GM18508 (cell line): ENCODE data around the gene IGF2R.
"Not testable (repeated sequence)": the region's sequence is repeated elsewhere in the genome, so short reads cannot be mapped to it uniquely, and the experiment has no call there.

Experiments
- ATAC-seq: cut with Tn5 transposase; IDR thresholded peaks from one replicate; pipeline ENCODE4 v1.9.1; 2021; ENCODE audit warnings: moderate number of reproducible peaks; ENCODE audit not compliant: insufficient read depth, unreplicated experiment

The IGF2R gene

GRCh38 chr6:159995405-159995804 lies 26.5 kb downstream of the IGF2R start:
- ATAC-seq, result no peak

- ATAC-seq, result no peak
Observed at GRCh38 chr6:159996087-159996622, 27.3 kb downstream of the IGF2R start.

- ATAC-seq, result no peak
Observed at GRCh38 chr6:159996626-159997497, 28.0 kb downstream of the IGF2R start.

GRCh38 chr6:159997498-159998101 lies 28.7 kb downstream of the IGF2R start:
- ATAC-seq, result no peak

GRCh38 chr6:159998538-159998937 lies 29.7 kb downstream of the IGF2R start:
- no peak for ATAC-seq

GRCh38 chr6:159999240-159999671 lies 30.4 kb downstream of the IGF2R start:
- ATAC-seq, result no peak

- ATAC-seq, result no peak
Observed at GRCh38 chr6:160000280-160000704, 31.4 kb downstream of the IGF2R start.

GRCh38 chr6:160000893-160001427 lies 32.1 kb downstream of the IGF2R start:
- ATAC-seq, result not testable (repeated sequence)

- no peak for ATAC-seq
Observed at GRCh38 chr6:160002882-160003281, 34.0 kb downstream of the IGF2R start.

GRCh38 chr6:160004018-160004417 lies 35.1 kb downstream of the IGF2R start:
- ATAC-seq, result no peak

GRCh38 chr6:160004419-160005175 lies 35.7 kb downstream of the IGF2R start:
- no peak for ATAC-seq

- no peak for ATAC-seq
Observed at GRCh38 chr6:160005211-160005610, 36.3 kb downstream of the IGF2R start.

GRCh38 chr6:160005861-160006540 lies 37.1 kb downstream of the IGF2R start:
- no peak for ATAC-seq

- ATAC-seq, result no peak
Observed at GRCh38 chr6:160007145-160007544, 38.3 kb downstream of the IGF2R start.

GRCh38 chr6:160007611-160008010 lies 38.7 kb downstream of the IGF2R start:
- ATAC-seq, result no peak

GRCh38 chr6:160010067-160010466 lies 41.2 kb downstream of the IGF2R start:
- no peak for ATAC-seq

GRCh38 chr6:160013987-160014868 lies 45.3 kb downstream of the IGF2R start:
- no peak for ATAC-seq

GRCh38 chr6:160014869-160015182 lies 45.9 kb downstream of the IGF2R start:
- ATAC-seq, result no peak
